HL-60/S4 treated with retinoic acid at 250 ng/mL for 4 days and 3 days (cell line): Measurements from ENCODE around the gene PRAC2.

Source experiments
- in situ Hi-C: fragments of 300-500 bp; cut with MboI; formaldehyde crosslinking; loops from 2 replicates; pipeline ENCODE4 v1.7.0; 2022; ENCODE audit warnings: low sequenced_read_pairs

PRAC2 gene

GRCh38 chr17:48752399-48753288, 29.7 kb downstream of the PRAC2 start:
- in situ Hi-C loops, result no loop called here

- in situ Hi-C loops, result no loop called here
Observed at GRCh38 chr17:48753794-48754499, 31.0 kb downstream of the PRAC2 start.

- in situ Hi-C loops, result no loop called here
Observed at GRCh38 chr17:48754500-48755261, 31.7 kb downstream of the PRAC2 start.

GRCh38 chr17:48755356-48755755, 32.4 kb downstream of the PRAC2 start:
- in situ Hi-C loops, result no loop called here

- in situ Hi-C loops, result no loop called here
Observed at GRCh38 chr17:48756830-48757251, 33.9 kb downstream of the PRAC2 start.

GRCh38 chr17:48757524-48757961, 34.6 kb downstream of the PRAC2 start:
- in situ Hi-C loops, result no loop called here

GRCh38 chr17:48759288-48759687, 36.3 kb downstream of the PRAC2 start:
- in situ Hi-C loops, result no loop called here

GRCh38 chr17:48760411-48760810, 37.4 kb downstream of the PRAC2 start:
- in situ Hi-C loops, result no loop called here

GRCh38 chr17:48761114-48761513, 38.1 kb downstream of the PRAC2 start:
- in situ Hi-C loops, result no loop called here

- in situ Hi-C loops, result no loop called here
Observed at GRCh38 chr17:48767263-48767774, 44.3 kb downstream of the PRAC2 start.

- in situ Hi-C loops, result no loop called here
Observed at GRCh38 chr17:48769009-48769675, 46.2 kb downstream of the PRAC2 start.

- in situ Hi-C loops, result no loop called here
Observed at GRCh38 chr17:48770954-48771353, 48.0 kb downstream of the PRAC2 start.

GRCh38 chr17:48773245-48773644, 50.3 kb downstream of the PRAC2 start:
- in situ Hi-C loops, result no loop called here
